GM12878 (cell line): ENCODE data around the gene FMN2. TPM values are rescaled to one million over a fixed set of nuclear protein-coding genes. Genes with fewer than 3 reads are reported as not detected.

ENCODE experiments used
- ATAC-seq: fragments of 200-7000 bp; cut with Tn5 transposase; 3 replicates; pipeline ENCODE4 v1.9.1; 2020; ENCODE audit warnings: mild to moderate bottlenecking, moderate library complexity
- BruUV-seq: library from RNA; stranded (reverse); fragments of 400-500 nt; replicated peaks from 2 replicates; lab custom pipeline; 2021; lab: Mats Ljungman, UMichigan
- CTCF ChIA-PET: fragments of 300-600 bp; sonication (Branson Sonifier 250); formaldehyde crosslinking; extraction: SDS; loops from one replicate; lab custom pipeline; 2021; ENCODE audit warnings: inconsistent platforms; lab: Yijun Ruan, JAX
- POLR2A ChIA-PET: fragments of 350-600 bp; formaldehyde crosslinking; extraction: SDS; loops from one replicate; lab custom pipeline; 2021; ENCODE audit warnings: inconsistent platforms; lab: Charles Lee
- RAD21 ChIA-PET: fragments of 300-600 bp; sonication (Branson Sonifier 250); formaldehyde crosslinking; loops from one replicate; lab custom pipeline; 2023; ENCODE audit warnings: antibody characterized with exemption; ENCODE audit not compliant: unreplicated experiment; lab: Charles Lee
- SMC1A ChIA-PET: fragments of 300-600 bp; sonication (Branson Sonifier 250); formaldehyde crosslinking; loops from one replicate; lab custom pipeline; 2023; ENCODE audit not compliant: unreplicated experiment, uncharacterized antibody; lab: Charles Lee
- DNase-seq: peaks from one replicate; pipeline ENCODE4 v3.0.0-alpha.2; 2011; ENCODE audit warnings: low read depth, low spot score
- FAIRE-seq: peaks from 3 replicates; lab custom pipeline; 2011; peaks lifted over from hg19 to GRCh38; lab: Jason Lieb, UNC
- H2AFZ ChIP-seq: 2 replicates; pipeline ENCODE4 v1.6.0; 2011; ENCODE audit warnings: low read depth, low read length, control low read depth; ENCODE audit not compliant: control insufficient read depth
- H3K27ac ChIP-seq: 2 replicates; pipeline ENCODE4 v1.5.1; 2011; ENCODE audit warnings: control low read depth; ENCODE audit not compliant: control insufficient read depth, insufficient read depth
- H3K27me3 ChIP-seq, 2 experiments: replicated peaks in 1 of 2; 2 replicates each; pipeline versions ENCODE4 v1.6.0 to v1.6.1; 2011; ENCODE audit warnings: low read length in 1 of 2; ENCODE audit not compliant: control insufficient read depth in 2 of 2, insufficient read depth in 2 of 2
- H3K36me3 ChIP-seq, 2 experiments: 2 replicates each; pipeline ENCODE4 v1.5.1; 2011; ENCODE audit warnings: low read length in 1 of 2; ENCODE audit not compliant: control insufficient read depth in 2 of 2, insufficient read depth in 2 of 2
- H3K4me1 ChIP-seq: 2 replicates; pipeline ENCODE4 v1.6.1; 2011; ENCODE audit warnings: mild to moderate bottlenecking, low read length, moderate library complexity, mixed read lengths; ENCODE audit not compliant: control insufficient read depth, insufficient read depth
- H3K4me2 ChIP-seq: 2 replicates; pipeline ENCODE4 v1.6.0; 2011; ENCODE audit warnings: control low read depth; ENCODE audit not compliant: control insufficient read depth, insufficient read depth
- H3K4me3 ChIP-seq: fragments of 200-600 bp; sonication (generic); 2 replicates; pipeline ENCODE4 v1.5.1; 2016
- H3K79me2 ChIP-seq: 2 replicates; pipeline ENCODE4 v1.6.0; 2011; ENCODE audit warnings: low read length; ENCODE audit not compliant: control insufficient read depth, insufficient read depth
- H3K9ac ChIP-seq: 2 replicates; pipeline ENCODE4 v1.8.0; 2011; ENCODE audit warnings: low read length, control low read depth, mixed read lengths; ENCODE audit not compliant: control insufficient read depth, insufficient read depth
- H3K9me3 ChIP-seq: replicated peaks from 3 replicates; pipeline ENCODE4 v1.5.1; 2011; ENCODE audit warnings: mild to moderate bottlenecking, low read length; ENCODE audit not compliant: control insufficient read depth, insufficient read depth
- H4K20me1 ChIP-seq: 2 replicates; pipeline ENCODE4 v1.6.0; 2011; ENCODE audit not compliant: control insufficient read depth, insufficient read depth
- HCFC1 ChIP-seq: fragments of 150-350 bp; IDR thresholded peaks from 2 replicates; pipeline ENCODE4 v1.6.1; 2014; ENCODE audit warnings: low read length
- KLF5 ChIP-seq: fragments of 450-650 bp; IDR thresholded peaks from 2 replicates; pipeline ENCODE4 v1.6.1; 2014; ENCODE audit warnings: mild to moderate bottlenecking; ENCODE audit not compliant: partially characterized antibody
- POLR2A ChIP-seq: IDR thresholded peaks from 2 replicates; pipeline ENCODE4 v1.6.1; 2011; ENCODE audit warnings: low read depth, mild to moderate bottlenecking, low read length
- POU2F2 ChIP-seq: IDR thresholded peaks from 3 replicates; pipeline ENCODE4 v1.6.1; 2011; ENCODE audit warnings: low read depth, mild to moderate bottlenecking, low read length, borderline replicate concordance
- SP1 ChIP-seq: IDR thresholded peaks from one replicate; pipeline ENCODE4 v1.6.1; 2011; ENCODE audit warnings: low read depth, low read length
- TBL1XR1 ChIP-seq: IDR thresholded peaks from 2 replicates; pipeline ENCODE4 v1.6.1; 2012; ENCODE audit warnings: low read depth, low read length, improper control_type of control experiment
- TCF7 ChIP-seq: IDR thresholded peaks from 2 replicates; pipeline ENCODE4 v1.6.1; 2014; ENCODE audit warnings: antibody characterized with exemption, borderline replicate concordance
- ZNF24 ChIP-seq: fragments of 450-650 bp; IDR thresholded peaks from 2 replicates; pipeline ENCODE4 v1.6.1; 2017; ENCODE audit warnings: antibody characterized with exemption, mild to moderate bottlenecking
- WGBS: methylation state at CpG from one replicate; pipeline ENCODE4 v1.1.6; 2016; ENCODE audit warnings: low lambda C conversion rate; ENCODE audit not compliant: insufficient replicate concordance, insufficient coverage; ENCODE audit errors: missing lambda C conversion rate; 5-methylcytosine and 5-hydroxymethylcytosine counted together
- in situ Hi-C: fragments of 300-500 bp; cut with MboI; formaldehyde crosslinking; loops from 9 replicates; pipeline ENCODE4 v1.14.3; 2018; ENCODE audit warnings: mixed read lengths
- intact Hi-C: fragments of 100-400 bp; cut with micrococcal nuclease; formaldehyde crosslinking; loops from one replicate; pipeline ENCODE4 v1.14.2; 2022; ENCODE audit not compliant: unreplicated experiment
- polyA plus RNA-seq, 11 experiments: library from polyadenylated mRNA; depleted of rRNA in 4 of 11; unstranded in 6 of 11; stranded (reverse) in 5 of 11; fragments of >200 nt; fragmentation: Nextera tagmentation in 4 of 11; fragmentation: Illumina TruSeq in 1 of 11; extraction: Ambion mirVana in 4 of 11; extraction: Trizol in 1 of 11; gene quantifications; 1 replicate in 1 of 11; 2 replicates in 10 of 11; pipeline versions ENCODE4 v1.2.1 to v1.2.3, GENCODE V29; 2011 to 2016; ENCODE audit warnings: inconsistent platforms in 2 of 11, missing spikeins in 2 of 11, low read depth in 1 of 11
- total RNA-seq, 4 experiments: library from RNA; depleted of rRNA in 3 of 4; stranded (reverse); fragments of >200 nt in 3 of 4; fragmentation: Illumina TruSeq in 1 of 4; extraction: Trizol in 1 of 4; gene quantifications; 2 replicates each; pipeline versions ENCODE4 v1.2.1 to v1.2.3, GENCODE V29; 2013 to 2021

Gene FMN2
- total and polyA plus RNA-seq, 10 of the 15 experiments (the other 5 are each of a cell fraction or from before 2014, with no cell fraction given): 0.60 TPM; not detected in 9

DNA sequence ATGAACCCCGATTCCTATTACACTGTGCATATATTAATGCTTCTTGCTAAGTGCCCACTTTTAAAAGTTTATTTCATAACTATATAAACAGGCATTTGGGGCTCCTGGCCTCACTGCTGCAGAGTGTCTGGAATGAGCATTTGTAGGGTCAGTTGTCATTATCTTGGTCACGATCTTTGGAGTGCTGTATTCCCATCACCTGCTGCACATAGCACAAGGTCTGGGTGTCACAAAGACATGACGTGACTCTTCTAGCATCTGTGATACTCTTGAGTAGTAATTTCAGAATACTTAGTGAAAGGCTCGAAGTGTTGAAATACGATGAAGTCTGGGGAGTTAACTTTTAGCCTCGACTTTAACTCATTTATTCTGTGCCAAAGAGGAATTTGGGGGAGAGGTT, 186.4 kb downstream of the FMN2 start:
- SMC1A ChIA-PET: no interaction called here

DNA sequence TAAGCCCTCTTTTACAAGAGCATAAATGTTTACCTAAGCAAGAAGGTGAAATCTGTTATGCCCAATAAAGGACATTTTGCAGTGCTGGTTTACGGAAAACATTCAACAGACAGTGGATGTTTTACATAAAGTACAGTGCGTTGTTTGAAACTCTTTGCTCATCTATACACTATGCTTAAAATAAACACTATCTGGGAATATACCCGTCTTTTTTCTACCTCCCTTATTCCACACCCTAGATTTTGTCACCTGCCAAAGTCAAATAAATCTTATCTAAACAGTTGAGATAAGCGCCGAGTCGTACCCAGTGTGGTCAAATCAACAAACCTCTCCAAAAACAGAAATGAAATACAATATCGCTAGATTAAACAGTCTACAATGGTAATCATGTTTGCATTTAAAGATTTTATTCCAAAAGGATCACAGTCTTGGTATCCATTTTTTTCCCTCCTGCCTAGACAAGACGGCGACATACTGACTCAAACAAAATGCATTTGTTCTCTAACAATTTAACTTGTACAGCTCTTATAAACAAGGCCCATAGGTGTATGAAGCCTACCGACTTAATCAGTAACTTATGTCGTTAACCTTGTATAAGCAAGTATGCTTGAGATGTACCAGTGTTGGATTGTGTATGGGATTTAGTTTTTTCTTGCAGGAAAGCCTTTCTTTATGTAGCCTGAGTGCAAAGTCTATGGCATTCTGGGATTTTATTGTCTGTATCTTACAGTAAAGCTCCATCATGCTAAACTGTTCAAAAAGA, 189.1 kb downstream of the FMN2 start:
- RAD21 ChIA-PET: no interaction called here
- CTCF ChIA-PET: no interaction called here
- no peaks in the 10 kb centered on the region for H4K20me1 ChIP-seq
- H3K4me3 ChIP-seq: no peak overlapping the region
- DNase-seq (no peak), FAIRE-seq (no peak), ATAC-seq (no peak)
- H3K79me2 ChIP-seq: no peaks in the 10 kb centered on the region
- no peak overlapping the region for H3K27ac ChIP-seq
- H3K4me2 ChIP-seq: no peak overlapping the region
- BruUV-seq: no TSS peak
- no peaks in the 10 kb centered on the region for H3K27me3 ChIP-seq
- POLR2A ChIA-PET: no interaction called here
- no peak overlapping the region for H3K9ac ChIP-seq
- no peaks in the 10 kb centered on the region for H3K36me3 ChIP-seq
- no peaks in the 10 kb centered on the region for H3K4me1 ChIP-seq
- in situ Hi-C loops: no loop called here
- TF ChIP-seq TBL1XR1: no peak
- no peak for TF ChIP-seq POU2F2
- TF ChIP-seq ZNF24: no peak
- TF ChIP-seq HCFC1: no peak
- intact Hi-C loops: no loop called here
- H2AFZ ChIP-seq: no peak overlapping the region
- 51% methylated on average over 11 of the region's 11 CpGs for WGBS
- H3K9me3 ChIP-seq: no peaks in the 10 kb centered on the region
- SMC1A ChIA-PET: no interaction called here

More for the DNA sequence above, 186.4 kb downstream of the FMN2 start:
- FAIRE-seq (no peak), ATAC-seq (no peak), DNase-seq (no peak)
- CTCF ChIA-PET: interaction anchor here (1.3 kb wide), 1 partner anchor 15 kb away, joined by 4 read pairs; no protein-coding TSS in a partner anchor
- no peaks in the 10 kb centered on the region for H3K36me3 ChIP-seq
- no peak overlapping the region for H3K4me3 ChIP-seq
- H3K27me3 ChIP-seq: no peaks in the 10 kb centered on the region
- 18% methylated on average over 6 of the region's 6 CpGs for WGBS
- H3K4me1 ChIP-seq: no peaks in the 10 kb centered on the region
- H3K9ac ChIP-seq: no peak overlapping the region
- no peak overlapping the region for H3K4me2 ChIP-seq
- H3K27ac ChIP-seq: no peak overlapping the region
- H2AFZ ChIP-seq: no peak overlapping the region
- no peaks in the 10 kb centered on the region for H3K9me3 ChIP-seq
- intact Hi-C loops: no loop called here
- no peaks in the 10 kb centered on the region for H4K20me1 ChIP-seq
- no peaks in the 10 kb centered on the region for H3K79me2 ChIP-seq
- POLR2A ChIA-PET: no interaction called here
- BruUV-seq: no TSS peak
- RAD21 ChIA-PET: no interaction called here
- TF ChIP-seq SP1 (no peak), KLF5 (no peak), POLR2A (no peak), TCF7 (no peak)
- in situ Hi-C loops: no loop called here
